Peyer's patch (tissue), 4 donors: Measurements from ENCODE around the gene SLC2A9. TPM values are rescaled to one million over a fixed set of nuclear protein-coding genes. Genes with fewer than 3 reads are reported as not detected.

ENCODE experiments used
- DNase-seq, 3 donors: peaks; one replicate each; pipeline ENCODE4 v3.0.0-alpha.2; 2017 to 2019
- H3K27ac ChIP-seq, 4 donors: fragments of 200-600 bp; sonication (generic); one replicate each; pipeline ENCODE4 v1.5.1; 2016 to 2019
- H3K27me3 ChIP-seq, 2 donors: fragments of 200-600 bp; sonication (generic); one replicate each; pipeline ENCODE4 v1.5.1; 2019
- H3K36me3 ChIP-seq, 3 donors: fragments of 200-600 bp; sonication (generic); one replicate each; pipeline ENCODE4 v1.5.1; 2016 to 2019
- H3K4me1 ChIP-seq, 4 donors: fragments of 200-600 bp; sonication (generic); one replicate each; pipeline ENCODE4 v1.5.1; 2016 to 2019
- H3K4me3 ChIP-seq, 4 donors: fragments of 200-600 bp; sonication (generic); 1 replicate in 3 of 4; 2 replicates in 1 of 4; pipeline ENCODE4 v1.5.1; 2016 to 2019; ENCODE audit warnings: mild to moderate bottlenecking in 1 of 4
- H3K9me3 ChIP-seq, 4 donors: fragments of 200-600 bp; sonication (generic); one replicate each; pipeline ENCODE4 v1.5.1; 2016 to 2019; ENCODE audit warnings: mild to moderate bottlenecking in 1 of 4
- POLR2A ChIP-seq, 2 donors: fragments of 450-650 bp; IDR thresholded peaks; one replicate each; pipeline ENCODE4 v1.5.1; 2017; ENCODE audit warnings: antibody characterized with exemption in 2 of 2, mild to moderate bottlenecking in 2 of 2, moderate library complexity in 2 of 2
- total RNA-seq, 4 donors: library from RNA; depleted of rRNA; stranded (reverse); fragments of >200 nt; gene quantifications; one replicate each; pipeline ENCODE4 v1.1.0, GENCODE V29; 2016
- TF ChIP-seq, protein P1 (sequence below), 6 experiments: fragments of 450-650 bp in 4 of 6; fragments of 200-600 bp in 2 of 6; sonication (generic) in 1 of 6; IDR thresholded peaks; one replicate each; pipeline ENCODE4 v1.5.1; 2017 to 2019; ENCODE audit warnings: antibody characterized with exemption in 6 of 6, mild to moderate bottlenecking in 3 of 6, moderate library complexity in 1 of 6

SLC2A9 gene
- total RNA-seq, 4 donors from 2014 or later, result 8.3 to 24.1 (median 22.0) TPM

DNA sequence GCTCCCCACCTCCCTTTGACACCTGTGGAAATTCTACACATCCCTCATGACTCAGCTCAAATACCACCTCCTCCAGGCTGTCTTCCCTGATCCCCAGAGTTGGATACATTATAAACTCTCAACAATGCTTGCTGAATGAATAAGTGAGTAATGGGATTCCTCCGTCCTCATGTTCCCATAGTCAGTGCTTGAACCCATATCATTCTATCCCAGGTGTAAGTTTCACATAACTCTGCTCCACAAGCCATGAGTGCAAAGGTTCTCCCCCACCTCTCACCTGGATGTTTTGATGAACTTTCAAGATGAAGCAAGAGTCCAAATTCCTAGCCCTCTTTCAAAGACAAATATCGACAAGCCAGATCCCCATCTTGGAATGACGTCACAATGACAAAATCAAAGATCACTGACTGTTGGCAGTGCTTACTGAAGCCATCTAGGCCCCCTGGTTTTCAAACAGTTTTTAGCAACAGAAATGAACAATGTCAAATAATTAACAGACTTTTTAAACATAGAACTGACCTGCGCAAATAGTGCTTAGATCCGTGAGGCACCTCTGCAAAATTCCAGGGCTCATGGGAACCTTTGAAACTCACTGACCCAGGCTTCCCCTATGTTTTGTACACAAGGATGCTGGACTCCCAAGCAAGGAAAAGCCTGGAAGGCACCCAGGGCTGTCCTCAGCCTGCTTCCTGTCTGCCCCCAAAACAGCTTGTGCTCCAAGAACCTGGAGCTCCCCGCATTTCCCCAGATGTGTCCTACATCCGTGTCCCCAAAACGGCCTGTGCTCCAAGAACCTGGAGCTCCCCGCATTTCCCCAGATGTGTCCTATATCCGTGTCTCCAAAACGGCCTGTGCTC lies 4.0 kb downstream of the SLC2A9 start:
- no peak for TF ChIP-seq POLR2A (IDR thresholded peaks at IDR 0.05)
- TF ChIP-seq, protein P1, sequence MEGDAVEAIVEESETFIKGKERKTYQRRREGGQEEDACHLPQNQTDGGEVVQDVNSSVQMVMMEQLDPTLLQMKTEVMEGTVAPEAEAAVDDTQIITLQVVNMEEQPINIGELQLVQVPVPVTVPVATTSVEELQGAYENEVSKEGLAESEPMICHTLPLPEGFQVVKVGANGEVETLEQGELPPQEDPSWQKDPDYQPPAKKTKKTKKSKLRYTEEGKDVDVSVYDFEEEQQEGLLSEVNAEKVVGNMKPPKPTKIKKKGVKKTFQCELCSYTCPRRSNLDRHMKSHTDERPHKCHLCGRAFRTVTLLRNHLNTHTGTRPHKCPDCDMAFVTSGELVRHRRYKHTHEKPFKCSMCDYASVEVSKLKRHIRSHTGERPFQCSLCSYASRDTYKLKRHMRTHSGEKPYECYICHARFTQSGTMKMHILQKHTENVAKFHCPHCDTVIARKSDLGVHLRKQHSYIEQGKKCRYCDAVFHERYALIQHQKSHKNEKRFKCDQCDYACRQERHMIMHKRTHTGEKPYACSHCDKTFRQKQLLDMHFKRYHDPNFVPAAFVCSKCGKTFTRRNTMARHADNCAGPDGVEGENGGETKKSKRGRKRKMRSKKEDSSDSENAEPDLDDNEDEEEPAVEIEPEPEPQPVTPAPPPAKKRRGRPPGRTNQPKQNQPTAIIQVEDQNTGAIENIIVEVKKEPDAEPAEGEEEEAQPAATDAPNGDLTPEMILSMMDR (IDR thresholded peaks at IDR 0.05), result no peak
- Histone ChIP-seq H3K27me3 (no peaks in the 10 kb centered on the region), H3K4me1 (peaks cover 0 to 38% (median 0%) of the 10 kb centered on the region in 4 donors), H3K9me3 (no peaks in the 10 kb centered on the region), H3K4me3 (no peak overlapping the region), H3K36me3 (no peaks in the 10 kb centered on the region), H3K27ac (no peak overlapping the region)
- no peak for DNase-seq

DNA sequence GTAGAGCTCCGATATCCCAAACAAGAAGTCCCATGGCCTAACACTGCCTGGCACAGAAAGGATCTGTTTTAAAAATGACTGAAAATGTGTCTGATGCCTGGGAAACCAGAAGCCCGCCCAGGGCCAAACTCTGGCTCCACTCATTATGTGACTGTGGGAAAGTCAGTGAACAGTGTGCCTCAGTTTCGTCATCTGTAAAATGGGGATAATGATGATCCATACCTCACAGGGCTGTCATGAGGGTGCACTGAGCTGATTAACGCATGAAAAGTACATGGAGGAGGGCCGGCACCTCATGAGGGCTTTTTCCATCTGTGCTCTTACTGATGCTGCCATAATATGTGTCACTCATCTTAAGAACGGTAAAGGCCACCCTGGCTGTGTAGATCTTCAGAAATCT lies 5.1 kb downstream of the SLC2A9 start:
- Histone ChIP-seq H3K4me3 (no peak overlapping the region), H3K27me3 (no peaks in the 10 kb centered on the region), H3K36me3 (no peaks in the 10 kb centered on the region), H3K27ac (no peak overlapping the region), H3K4me1 (peaks cover 0 to 27% (median 0%) of the 10 kb centered on the region in 4 donors), H3K9me3 (no peaks in the 10 kb centered on the region)
- DNase-seq, result no peak
- TF ChIP-seq, protein P1 (IDR thresholded peaks at IDR 0.05), result no peak

DNA sequence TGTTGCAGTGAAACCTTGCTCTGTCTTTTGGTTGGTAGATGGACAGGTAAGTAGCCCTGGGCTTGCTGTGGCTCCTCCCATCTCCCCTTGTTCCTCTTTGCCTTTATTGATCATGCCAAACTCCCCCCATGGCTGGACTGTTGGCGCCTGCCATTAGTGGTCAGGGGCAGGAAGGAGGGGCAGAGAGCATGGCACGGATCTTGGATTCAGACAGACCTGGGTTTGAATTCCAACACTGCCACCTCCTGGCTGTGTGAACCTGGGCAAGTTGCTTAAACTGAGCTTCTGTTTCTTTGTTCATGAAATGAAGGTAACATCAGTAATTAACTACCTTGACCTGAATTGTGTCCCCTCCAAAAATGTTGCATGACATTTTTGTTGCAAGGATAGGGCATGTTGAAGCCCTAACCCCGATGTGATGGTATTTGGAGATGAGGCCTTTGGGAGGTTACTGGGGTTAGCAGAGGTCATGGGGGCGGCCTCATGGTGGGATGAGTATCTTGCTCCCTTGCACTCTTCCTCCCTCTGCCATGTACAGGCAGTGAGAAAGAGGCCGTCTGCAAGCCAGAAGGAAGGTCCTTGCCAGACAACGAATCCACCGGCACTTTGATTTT lies 6.0 kb downstream of the SLC2A9 start:
- no peaks in the 10 kb centered on the region for H3K27me3 ChIP-seq
- no peak for TF ChIP-seq POLR2A (IDR thresholded peaks at IDR 0.05)
- TF ChIP-seq, protein P1 (IDR thresholded peaks at IDR 0.05), result peak in 4 of 6 experiments; percentile 44 to 70 (median 69)
- no peak overlapping the region for H3K27ac ChIP-seq
- H3K4me3 ChIP-seq, result no peak overlapping the region
- H3K36me3 ChIP-seq, result no peaks in the 10 kb centered on the region
- peak in 2 of 3 donors; percentile 67 to 70 for DNase-seq
- no peaks in the 10 kb centered on the region for H3K9me3 ChIP-seq
- H3K4me1 ChIP-seq, result peaks cover 0 to 18% (median 0%) of the 10 kb centered on the region in 4 donors

DNA sequence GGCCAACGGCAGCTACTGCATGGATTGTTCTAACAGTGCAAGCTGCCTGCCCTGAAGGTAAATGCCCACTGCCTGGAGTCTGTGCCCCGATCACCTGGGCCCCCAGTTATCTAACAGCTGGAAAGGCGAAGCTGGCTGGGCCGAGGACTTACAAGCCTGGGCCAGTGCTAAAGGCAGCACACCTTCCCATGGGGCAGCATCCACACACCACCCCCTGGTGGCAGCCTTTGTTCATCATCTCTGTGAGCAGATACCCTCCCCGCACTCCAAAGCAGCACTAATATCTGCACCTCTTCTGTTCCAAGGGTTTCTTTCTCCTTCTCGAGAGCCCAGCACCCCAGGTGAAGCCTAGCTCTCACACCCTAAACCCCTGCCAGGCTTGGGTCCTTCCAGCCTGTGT lies 7.6 kb downstream of the SLC2A9 start:
- peak; percentile 33 to 80 (median 80) for DNase-seq
- Histone ChIP-seq H3K4me3 (no peak overlapping the region), H3K27ac (no peak overlapping the region), H3K9me3 (no peaks in the 10 kb centered on the region), H3K36me3 (no peaks in the 10 kb centered on the region), H3K4me1 (peaks cover 0 to 7% (median 0%) of the 10 kb centered on the region in 4 donors), H3K27me3 (no peaks in the 10 kb centered on the region)
- TF ChIP-seq, protein P1 (IDR thresholded peaks at IDR 0.05), result peak in 5 of 6 experiments; percentile 7 to 69 (median 64)
- TF ChIP-seq POLR2A (IDR thresholded peaks at IDR 0.05), result no peak

DNA sequence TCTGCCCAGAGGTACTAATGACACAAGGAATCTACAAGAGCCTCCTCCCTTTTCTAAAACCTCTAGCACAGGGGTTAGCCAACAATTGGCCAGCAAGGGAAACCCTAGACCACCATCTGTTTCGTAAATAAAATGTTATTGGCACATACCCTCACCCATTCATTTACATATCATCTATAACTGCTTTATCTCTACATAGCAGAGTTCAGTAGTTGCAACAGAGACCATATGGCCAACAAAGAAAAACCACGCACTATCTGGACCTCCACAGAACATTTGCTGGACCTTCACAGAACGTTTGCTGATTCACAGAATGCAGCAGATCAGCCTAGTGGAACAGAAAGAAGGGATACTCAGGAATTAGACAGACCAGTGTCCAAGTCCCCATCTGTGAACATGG lies 9.4 kb downstream of the SLC2A9 start:
- Histone ChIP-seq H3K9me3 (no peaks in the 10 kb centered on the region), H3K4me3 (no peak overlapping the region), H3K36me3 (no peaks in the 10 kb centered on the region), H3K27me3 (no peaks in the 10 kb centered on the region), H3K4me1 (peaks cover 0 to 16% (median 7%) of the 10 kb centered on the region in 4 donors), H3K27ac (no peak overlapping the region)
- no peak for DNase-seq
- TF ChIP-seq, protein P1 (IDR thresholded peaks at IDR 0.05), result no peak
- no peak for TF ChIP-seq POLR2A (IDR thresholded peaks at IDR 0.05)
